ENCODE measurements around the gene FAM120B.

Gene FAM120B

GRCh38 chr6:170272341-170273065 lies 34.1 kb upstream of the FAM120B start:
- no peak for DNase-seq (ENCODE audit: low read depth in 2 of 2)

GRCh38 chr6:170273191-170273590 lies 33.4 kb upstream of the FAM120B start:
- no peak for DNase-seq (ENCODE audit: low read depth in 2 of 2)

GRCh38 chr6:170273681-170274080 lies 32.9 kb upstream of the FAM120B start:
- no peak for DNase-seq (ENCODE audit: low read depth in 2 of 2)

GRCh38 chr6:170274713-170275560 lies 31.6 kb upstream of the FAM120B start:
- DNase-seq (ENCODE audit: low read depth in 2 of 2), result no peak

- DNase-seq (ENCODE audit: low read depth in 2 of 2), result no peak
Observed at GRCh38 chr6:170276369-170277057, 30.0 kb upstream of the FAM120B start.

- DNase-seq (ENCODE audit: low read depth in 2 of 2), result no peak
Observed at GRCh38 chr6:170277893-170278742, 28.4 kb upstream of the FAM120B start.

GRCh38 chr6:170278743-170279094 lies 27.8 kb upstream of the FAM120B start:
- no peak for DNase-seq (ENCODE audit: low read depth in 2 of 2)

- no peak for DNase-seq (ENCODE audit: low read depth in 2 of 2)
Observed at GRCh38 chr6:170279426-170279825, 27.1 kb upstream of the FAM120B start.

GRCh38 chr6:170279977-170280688 lies 26.4 kb upstream of the FAM120B start:
- DNase-seq (ENCODE audit: low read depth in 2 of 2), result no peak

- DNase-seq (ENCODE audit: low read depth in 2 of 2), result no peak
Observed at GRCh38 chr6:170280689-170281045, 25.9 kb upstream of the FAM120B start.

GRCh38 chr6:170281331-170282292 lies 24.9 kb upstream of the FAM120B start:
- no peak for DNase-seq (ENCODE audit: low read depth in 2 of 2)

- no peak for DNase-seq (ENCODE audit: low read depth in 2 of 2)
Observed at GRCh38 chr6:170282512-170283158, 23.9 kb upstream of the FAM120B start.

- DNase-seq (ENCODE audit: low read depth in 2 of 2), result no peak
Observed at GRCh38 chr6:170283212-170284081, 23.1 kb upstream of the FAM120B start.

GRCh38 chr6:170284126-170284773 lies 22.3 kb upstream of the FAM120B start:
- no peak for DNase-seq (ENCODE audit: low read depth in 2 of 2)

GRCh38 chr6:170284866-170285469 lies 21.6 kb upstream of the FAM120B start:
- no peak for DNase-seq (ENCODE audit: low read depth in 2 of 2)

- DNase-seq (ENCODE audit: low read depth in 2 of 2), result no peak
Observed at GRCh38 chr6:170285482-170285881, 21.1 kb upstream of the FAM120B start.

- no peak for DNase-seq (ENCODE audit: low read depth in 2 of 2)
Observed at GRCh38 chr6:170286246-170286933, 20.2 kb upstream of the FAM120B start.
